DND-41 (cell line): ENCODE data around the gene COL4A6.

Experiments used
- ATAC-seq: fragments of 200-7000 bp; cut with Tn5 transposase; 3 replicates; pipeline ENCODE4 v1.9.1; 2021; ENCODE audit warnings: low read depth; ENCODE audit not compliant: insufficient read depth
- DNase-seq: peaks from one replicate; pipeline ENCODE4 v3.0.0-alpha.2; 2020
- H2AFZ ChIP-seq: 2 replicates; pipeline ENCODE4 v1.6.0; 2012; ENCODE audit warnings: low read depth, low read length
- H3K27ac ChIP-seq: 2 replicates; pipeline ENCODE4 v1.5.1; 2012; ENCODE audit warnings: low read length, inconsistent platforms
- H3K27me3 ChIP-seq: fragments of 200-600 bp; sonication (generic); 2 replicates; pipeline ENCODE4 v1.6.0; 2012; ENCODE audit warnings: low read length, mild to moderate bottlenecking, inconsistent platforms; ENCODE audit not compliant: insufficient read depth, poor library complexity
- H3K36me3 ChIP-seq: 2 replicates; pipeline ENCODE4 v1.5.1; 2012; ENCODE audit warnings: low read length, inconsistent platforms; ENCODE audit not compliant: insufficient read depth
- H3K4me1 ChIP-seq: 2 replicates; pipeline ENCODE4 v1.5.1; 2012; ENCODE audit warnings: mild to moderate bottlenecking, low read length; ENCODE audit not compliant: insufficient read depth
- H3K4me2 ChIP-seq: 2 replicates; pipeline ENCODE4 v1.6.0; 2012; ENCODE audit warnings: mild to moderate bottlenecking, moderate library complexity, low read length, inconsistent platforms; ENCODE audit not compliant: insufficient read depth
- H3K4me3 ChIP-seq, 2 experiments: fragments of 200-600 bp in 1 of 2; shearing (Covaris generic) in 1 of 2; 2 replicates each; pipeline ENCODE4 v1.5.1; 2012 to 2016; ENCODE audit warnings: inconsistent platforms in 2 of 2, low read length in 2 of 2, mild to moderate bottlenecking in 2 of 2, low read depth in 1 of 2, moderate library complexity in 1 of 2
- H3K79me2 ChIP-seq: 2 replicates; pipeline ENCODE4 v1.6.0; 2012; ENCODE audit warnings: low read length, inconsistent platforms; ENCODE audit not compliant: insufficient read depth
- H3K9ac ChIP-seq: 2 replicates; pipeline ENCODE4 v1.6.0; 2012; ENCODE audit warnings: low read depth, mild to moderate bottlenecking, inconsistent platforms, low read length, moderate library complexity
- H3K9me3 ChIP-seq: 2 replicates; pipeline ENCODE4 v1.5.1; 2012; ENCODE audit warnings: low read length, moderate library complexity, mild to moderate bottlenecking, inconsistent platforms; ENCODE audit not compliant: insufficient read depth, severe bottlenecking
- H4K20me1 ChIP-seq: 2 replicates; pipeline ENCODE4 v1.6.0; 2012; ENCODE audit warnings: low read length; ENCODE audit not compliant: insufficient read depth
- EZH2 ChIP-seq: IDR thresholded peaks from 3 replicates; pipeline ENCODE4 v1.6.1; 2012; ENCODE audit warnings: borderline replicate concordance, low read depth, mild to moderate bottlenecking, moderate library complexity, low read length, inconsistent platforms; ENCODE audit not compliant: severe bottlenecking
- TF ChIP-seq, protein P1 (sequence below): IDR thresholded peaks from 2 replicates; pipeline ENCODE4 v1.5.1; 2012; ENCODE audit warnings: borderline replicate concordance, low read length, moderate library complexity, mild to moderate bottlenecking; ENCODE audit not compliant: poor library complexity, severe bottlenecking; ENCODE audit errors: extremely low read depth

COL4A6 gene

DNA sequence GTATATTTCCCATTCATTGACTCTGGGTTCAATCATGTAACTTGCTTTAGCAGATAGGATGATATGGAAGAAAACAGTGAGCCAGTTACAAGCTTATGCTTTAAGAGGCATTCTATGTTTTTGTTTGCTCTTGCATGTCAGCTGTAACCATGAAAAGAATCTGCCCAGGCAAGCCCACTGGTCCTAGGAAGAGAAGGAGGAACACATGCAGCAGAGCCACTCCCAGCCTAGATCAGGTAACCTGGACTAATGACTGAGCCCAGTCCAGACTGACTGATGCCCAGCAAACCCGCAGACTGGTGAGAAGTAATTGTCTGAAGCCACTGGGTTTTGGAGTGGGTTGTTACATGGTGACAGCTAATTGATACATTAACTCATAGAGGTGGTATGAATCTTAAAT lies 167.9 kb downstream of the COL4A6 start:
- Histone ChIP-seq H3K4me3 (no peak overlapping the region), H3K27ac (no peak overlapping the region), H3K79me2 (no peaks in the 10 kb centered on the region), H3K9ac (no peak overlapping the region), H3K9me3 (no peaks in the 10 kb centered on the region), H3K4me2 (no peak overlapping the region), H4K20me1 (no peaks in the 10 kb centered on the region), H3K27me3 (no peaks in the 10 kb centered on the region), H3K4me1 (no peaks in the 10 kb centered on the region), H2AFZ (no peak overlapping the region), H3K36me3 (no peaks in the 10 kb centered on the region)
- ATAC-seq, result no peak
- DNase-seq, result no peak
- no peak for TF ChIP-seq EZH2
- TF ChIP-seq, protein P1, sequence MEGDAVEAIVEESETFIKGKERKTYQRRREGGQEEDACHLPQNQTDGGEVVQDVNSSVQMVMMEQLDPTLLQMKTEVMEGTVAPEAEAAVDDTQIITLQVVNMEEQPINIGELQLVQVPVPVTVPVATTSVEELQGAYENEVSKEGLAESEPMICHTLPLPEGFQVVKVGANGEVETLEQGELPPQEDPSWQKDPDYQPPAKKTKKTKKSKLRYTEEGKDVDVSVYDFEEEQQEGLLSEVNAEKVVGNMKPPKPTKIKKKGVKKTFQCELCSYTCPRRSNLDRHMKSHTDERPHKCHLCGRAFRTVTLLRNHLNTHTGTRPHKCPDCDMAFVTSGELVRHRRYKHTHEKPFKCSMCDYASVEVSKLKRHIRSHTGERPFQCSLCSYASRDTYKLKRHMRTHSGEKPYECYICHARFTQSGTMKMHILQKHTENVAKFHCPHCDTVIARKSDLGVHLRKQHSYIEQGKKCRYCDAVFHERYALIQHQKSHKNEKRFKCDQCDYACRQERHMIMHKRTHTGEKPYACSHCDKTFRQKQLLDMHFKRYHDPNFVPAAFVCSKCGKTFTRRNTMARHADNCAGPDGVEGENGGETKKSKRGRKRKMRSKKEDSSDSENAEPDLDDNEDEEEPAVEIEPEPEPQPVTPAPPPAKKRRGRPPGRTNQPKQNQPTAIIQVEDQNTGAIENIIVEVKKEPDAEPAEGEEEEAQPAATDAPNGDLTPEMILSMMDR, result no peak

DNA sequence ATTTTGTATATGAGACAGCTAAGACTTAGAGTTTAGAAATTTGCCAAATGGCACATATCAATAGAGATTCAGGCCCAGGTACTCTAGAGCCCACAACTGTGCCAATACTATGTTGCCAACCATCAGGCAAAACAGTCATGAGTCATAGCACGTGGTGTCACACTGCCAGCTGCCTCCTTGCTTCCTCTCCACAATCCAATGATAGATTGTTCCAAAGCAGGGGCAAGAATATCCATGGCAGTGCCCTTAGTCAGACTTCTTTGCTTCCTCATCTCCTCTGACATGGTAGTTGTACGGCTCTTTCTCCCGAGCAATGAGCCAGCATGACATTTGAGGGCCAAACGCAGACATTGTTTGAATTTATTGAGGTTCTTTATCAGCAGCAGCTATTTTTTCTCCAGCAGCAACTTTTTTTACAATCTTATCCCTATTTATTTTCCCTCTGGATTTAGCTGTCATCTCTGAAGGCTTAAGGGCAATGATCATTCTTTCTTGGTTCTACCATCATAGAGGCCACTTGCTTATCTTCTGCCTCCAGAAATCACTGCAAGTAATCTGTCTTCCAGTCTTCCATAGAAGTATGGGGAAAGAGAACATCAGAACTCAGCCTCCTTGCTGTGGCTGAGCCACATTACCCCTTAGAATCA lies 169.7 kb downstream of the COL4A6 start:
- Histone ChIP-seq H3K4me3 (no peak overlapping the region), H3K4me1 (no peaks in the 10 kb centered on the region), H3K9ac (no peak overlapping the region), H3K9me3 (no peaks in the 10 kb centered on the region), H3K27me3 (no peaks in the 10 kb centered on the region), H3K27ac (no peak overlapping the region), H3K4me2 (no peak overlapping the region), H2AFZ (no peak overlapping the region), H3K79me2 (no peaks in the 10 kb centered on the region), H3K36me3 (no peaks in the 10 kb centered on the region), H4K20me1 (no peaks in the 10 kb centered on the region)
- no peak for ATAC-seq
- no peak for DNase-seq
- no peak for TF ChIP-seq EZH2
- TF ChIP-seq, protein P1, result no peak

DNA sequence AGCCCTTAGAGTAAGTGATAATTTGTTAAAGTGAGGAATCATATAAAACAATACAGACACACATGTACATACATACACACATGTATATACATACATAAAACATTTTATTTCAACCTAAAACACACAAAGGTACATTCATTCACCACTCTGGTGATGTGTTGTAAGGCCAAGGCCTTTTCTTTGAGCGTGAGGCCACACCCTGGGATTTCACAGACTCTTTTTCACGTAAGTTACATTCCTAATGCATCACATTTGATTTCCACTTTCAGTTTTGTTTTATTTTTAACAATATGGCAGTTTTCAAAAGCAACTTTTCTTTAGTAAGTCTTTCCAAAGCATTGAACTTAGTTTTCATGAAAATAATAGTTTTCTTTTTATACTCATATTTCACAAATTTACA lies 170.7 kb downstream of the COL4A6 start:
- no peaks in the 10 kb centered on the region for H3K4me1 ChIP-seq
- no peak overlapping the region for H2AFZ ChIP-seq
- DNase-seq, result no peak
- H3K27ac ChIP-seq, result no peak overlapping the region
- H3K9me3 ChIP-seq, result no peaks in the 10 kb centered on the region
- no peak for ATAC-seq
- H3K4me3 ChIP-seq, result no peak overlapping the region
- no peaks in the 10 kb centered on the region for H3K27me3 ChIP-seq
- H3K9ac ChIP-seq, result no peak overlapping the region
- no peaks in the 10 kb centered on the region for H4K20me1 ChIP-seq
- no peaks in the 10 kb centered on the region for H3K79me2 ChIP-seq
- no peak overlapping the region for H3K4me2 ChIP-seq
- H3K36me3 ChIP-seq, result no peaks in the 10 kb centered on the region
- TF ChIP-seq, protein P1, result no peak
- no peak for TF ChIP-seq EZH2
